Amniotic stem cell (primary cell): ENCODE data around the gene TESMIN.

ENCODE experiments used
- DNase-seq: peaks from one replicate; lab custom pipeline; 2025; lab: John Stamatoyannopoulos, UW

The TESMIN gene

DNA sequence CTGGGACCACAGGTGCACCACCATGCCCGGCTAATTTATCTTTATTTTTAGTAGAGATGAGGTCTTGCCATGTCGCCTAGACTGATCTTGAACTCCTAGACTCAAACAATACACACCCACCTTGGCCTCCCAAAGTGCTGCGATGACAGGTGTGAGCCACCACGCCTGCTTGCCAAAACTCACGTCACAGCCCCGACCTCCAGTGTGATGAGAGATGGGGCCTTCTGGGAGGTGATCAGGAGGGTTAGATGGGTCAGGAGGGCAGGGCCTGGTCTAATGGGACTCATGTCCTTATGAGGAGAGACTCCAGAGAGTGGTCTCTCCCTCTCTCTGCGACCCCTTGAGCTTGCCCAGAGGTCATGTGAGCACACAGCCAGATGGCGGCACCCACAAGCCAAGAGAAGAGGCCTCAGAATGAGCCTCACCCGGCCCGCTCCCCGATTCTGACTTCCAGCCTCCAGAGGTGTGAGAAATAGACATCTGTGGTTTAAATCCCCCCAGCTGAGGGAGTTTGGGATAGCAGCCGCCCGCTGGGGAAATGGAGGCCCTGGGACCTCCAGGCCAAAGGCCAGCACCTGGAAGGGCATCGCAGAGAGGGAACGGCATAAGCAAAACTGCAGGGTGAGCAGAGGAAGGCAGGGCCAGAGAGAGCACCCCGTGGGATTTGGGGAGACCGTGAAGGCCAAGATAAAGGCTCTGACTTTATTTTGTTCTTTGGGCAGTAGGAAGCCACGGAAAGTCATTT, 91.1 kb downstream of the TESMIN start:
- no peak for DNase-seq

- DNase-seq: peak; percentile 40
These were observed 92.0 kb downstream of the TESMIN start for GRCh38 chr11:68659158-68659921.

- DNase-seq: no peak
These were observed 92.7 kb downstream of the TESMIN start for GRCh38 chr11:68658661-68659060.

- DNase-seq: no peak
These were observed 93.2 kb downstream of the TESMIN start for GRCh38 chr11:68658097-68658496.
